Psoas muscle (tissue), 8 donors: ENCODE results near the gene MRPL28. TPM values are rescaled to one million over a fixed set of nuclear protein-coding genes. Genes with fewer than 3 reads are reported as not detected.
"Not testable (repeated sequence)": the region's sequence is repeated elsewhere in the genome, so short reads cannot be mapped to it uniquely, and the experiment has no call there.

ENCODE experiments used
- ATAC-seq, 4 donors: fragments of 200-7000 bp; cut with Tn5 transposase; one replicate each; pipeline ENCODE4 v1.9.1; 2020; ENCODE audit warnings: moderate library complexity in 3 of 4, mild to moderate bottlenecking in 2 of 4
- DNase-seq, 2 donors: peaks; one replicate each; pipeline ENCODE4 v3.0.0-alpha.2; 2020
- H3K27ac ChIP-seq: fragments of 200-600 bp; one replicate; pipeline ENCODE4 v1.8.0; 2022
- H3K27me3 ChIP-seq, 3 donors: fragments of 200-600 bp in 1 of 3; one replicate each; pipeline versions ENCODE4 v1.6.1 to v1.8.0; 2013 to 2022; ENCODE audit warnings: low read length in 2 of 3, mild to moderate bottlenecking in 2 of 3, moderate library complexity in 1 of 3; ENCODE audit not compliant: insufficient read depth in 3 of 3
- H3K36me3 ChIP-seq, 2 donors: fragments of 200-600 bp in 1 of 2; one replicate each; pipeline versions ENCODE4 v1.6.1 to v1.8.0; 2013 to 2022; ENCODE audit warnings: low read depth in 1 of 2, mild to moderate bottlenecking in 1 of 2, moderate library complexity in 1 of 2; ENCODE audit not compliant: insufficient read depth in 1 of 2
- H3K4me1 ChIP-seq: fragments of 200-600 bp; one replicate; pipeline ENCODE4 v1.8.0; 2022
- H3K4me3 ChIP-seq: fragments of 200-600 bp; one replicate; pipeline ENCODE4 v1.8.0; 2022; ENCODE audit warnings: mild to moderate bottlenecking
- H3K9me3 ChIP-seq: fragments of 200-600 bp; one replicate; pipeline ENCODE4 v1.8.0; 2022
- WGBS, 3 donors: extraction: QIAGEN DNeasy Blood & Tissue Kit; methylation state at CpG; one replicate each; pipeline versions ENCODE4 v1.1.6 to v1.1.7; 2013; 5-methylcytosine and 5-hydroxymethylcytosine counted together
- intact Hi-C, 2 donors: fragments of 100-400 bp; cut with DNase I; formaldehyde crosslinking; loops; one replicate each; pipeline versions ENCODE4 v1.11.0 to v1.14.2; 2022
- polyA plus RNA-seq, 3 donors: library from polyadenylated mRNA; stranded (reverse); fragments of 200-250 nt; gene quantifications; one replicate each; pipeline ENCODE4 v1.2.3, GENCODE V29; 2013
- total RNA-seq, 4 donors: library from RNA; stranded (reverse); fragmentation: NEBNext Ultra II Directional in 2 of 4; extraction: Animal tissue kit (Norgen Biotek cat#: 25700) in 2 of 4; gene quantifications; one replicate each; pipeline versions ENCODE4 v1.2.1 to v1.2.4, GENCODE V29; 2021 to 2023
- TF ChIP-seq, protein P1 (sequence below): fragments of 200-600 bp; IDR thresholded peaks from one replicate; pipeline ENCODE4 v1.8.0; 2022; ENCODE audit warnings: antibody characterized with exemption
- donor health status: healthy with polysubstance abuse.
- donor health status: DM: no; HTN: no; CAD: no; lungs with moderate emphysema.
- donor health status: Bipolar disorder and iron deficiency.
- donor health status: healthy.
- donor health status: DM: yes; HTN: yes; CAD: no.
- donor health status: DM: no; HTN: no; CAD: no.
- donor health status: DM: no; HTN: no; CAD: no.
- donor health status: DM: yes; HTN: yes; CAD: no.

MRPL28 gene
- total and polyA plus RNA-seq, 7 donors, result 55.4 to 126 (median 67.1) TPM

GRCh38 chr16:379961-380761 lies 9.8 kb upstream of the MRPL28 start:
- intact Hi-C loops, result no loop called here
- TF ChIP-seq, protein P1, sequence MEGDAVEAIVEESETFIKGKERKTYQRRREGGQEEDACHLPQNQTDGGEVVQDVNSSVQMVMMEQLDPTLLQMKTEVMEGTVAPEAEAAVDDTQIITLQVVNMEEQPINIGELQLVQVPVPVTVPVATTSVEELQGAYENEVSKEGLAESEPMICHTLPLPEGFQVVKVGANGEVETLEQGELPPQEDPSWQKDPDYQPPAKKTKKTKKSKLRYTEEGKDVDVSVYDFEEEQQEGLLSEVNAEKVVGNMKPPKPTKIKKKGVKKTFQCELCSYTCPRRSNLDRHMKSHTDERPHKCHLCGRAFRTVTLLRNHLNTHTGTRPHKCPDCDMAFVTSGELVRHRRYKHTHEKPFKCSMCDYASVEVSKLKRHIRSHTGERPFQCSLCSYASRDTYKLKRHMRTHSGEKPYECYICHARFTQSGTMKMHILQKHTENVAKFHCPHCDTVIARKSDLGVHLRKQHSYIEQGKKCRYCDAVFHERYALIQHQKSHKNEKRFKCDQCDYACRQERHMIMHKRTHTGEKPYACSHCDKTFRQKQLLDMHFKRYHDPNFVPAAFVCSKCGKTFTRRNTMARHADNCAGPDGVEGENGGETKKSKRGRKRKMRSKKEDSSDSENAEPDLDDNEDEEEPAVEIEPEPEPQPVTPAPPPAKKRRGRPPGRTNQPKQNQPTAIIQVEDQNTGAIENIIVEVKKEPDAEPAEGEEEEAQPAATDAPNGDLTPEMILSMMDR, result no peak
- H3K27ac ChIP-seq, result no peak overlapping the region
- H3K4me3 ChIP-seq, result peak overlapping the region; percentile 94
- H3K4me1 ChIP-seq, result peaks cover 27% of the 10 kb centered on the region
- DNase-seq, result no peak
- H3K36me3 ChIP-seq, result peaks cover 0 to 22% of the 10 kb centered on the region in 2 donors
- WGBS, 3 donors, result 78 to 81% (median 79%) methylated on average over 26 to 27 of the region's 27 CpGs
- H3K27me3 ChIP-seq, result no peaks in the 10 kb centered on the region
- ATAC-seq, result no peak
- H3K9me3 ChIP-seq, result no peaks in the 10 kb centered on the region

GRCh38 chr16:379183-379960 lies 9.0 kb upstream of the MRPL28 start:
- 76 to 91% (median 83%) methylated on average over 15 to 16 of the region's 16 CpGs for WGBS, 3 donors
- intact Hi-C loops, result no loop called here
- TF ChIP-seq, protein P1, result no peak

DNA sequence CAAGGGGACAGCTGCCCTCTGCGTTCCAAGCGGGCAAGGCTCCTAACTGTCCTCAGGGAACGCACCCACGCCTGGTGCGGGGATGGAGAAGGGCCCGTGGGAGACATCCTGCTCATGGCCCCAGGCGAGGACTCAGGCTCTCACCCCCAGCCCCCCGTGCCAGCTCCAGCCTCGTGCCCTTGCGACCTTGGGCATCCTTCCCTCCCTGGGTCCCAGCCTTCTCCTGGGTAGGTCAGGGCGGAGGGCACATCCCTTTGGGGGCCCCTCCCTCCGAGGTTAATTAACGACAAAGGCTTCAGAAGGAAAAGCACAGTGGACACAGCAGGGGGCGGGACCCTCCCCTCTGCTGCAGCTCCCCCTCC lies 8.5 kb upstream of the MRPL28 start:
- H3K27me3 ChIP-seq, result no peaks in the 10 kb centered on the region
- no peaks in the 10 kb centered on the region for H3K9me3 ChIP-seq
- intact Hi-C loops, result no loop called here
- no peak for ATAC-seq
- H3K36me3 ChIP-seq, result peaks cover 0 to 35% of the 10 kb centered on the region in 2 donors
- no peak for DNase-seq
- WGBS, 3 donors, result 61 to 71% (median 68%) methylated on average over 11 to 14 of the region's 14 CpGs
- TF ChIP-seq, protein P1, result no peak
- peaks cover 23% of the 10 kb centered on the region for H3K4me1 ChIP-seq
- H3K27ac ChIP-seq, result no peak overlapping the region
- H3K4me3 ChIP-seq, result no peak overlapping the region

More at GRCh38 chr16:379183-379960, 9.0 kb upstream of the MRPL28 start:
- no peak for DNase-seq
- Histone ChIP-seq H3K4me1 (peaks cover 27% of the 10 kb centered on the region), H3K27me3 (no peaks in the 10 kb centered on the region), H3K36me3 (peaks cover 0 to 30% of the 10 kb centered on the region in 2 donors), H3K4me3 (no peak overlapping the region), H3K9me3 (no peaks in the 10 kb centered on the region), H3K27ac (no peak overlapping the region)
- ATAC-seq, result no peak

DNA sequence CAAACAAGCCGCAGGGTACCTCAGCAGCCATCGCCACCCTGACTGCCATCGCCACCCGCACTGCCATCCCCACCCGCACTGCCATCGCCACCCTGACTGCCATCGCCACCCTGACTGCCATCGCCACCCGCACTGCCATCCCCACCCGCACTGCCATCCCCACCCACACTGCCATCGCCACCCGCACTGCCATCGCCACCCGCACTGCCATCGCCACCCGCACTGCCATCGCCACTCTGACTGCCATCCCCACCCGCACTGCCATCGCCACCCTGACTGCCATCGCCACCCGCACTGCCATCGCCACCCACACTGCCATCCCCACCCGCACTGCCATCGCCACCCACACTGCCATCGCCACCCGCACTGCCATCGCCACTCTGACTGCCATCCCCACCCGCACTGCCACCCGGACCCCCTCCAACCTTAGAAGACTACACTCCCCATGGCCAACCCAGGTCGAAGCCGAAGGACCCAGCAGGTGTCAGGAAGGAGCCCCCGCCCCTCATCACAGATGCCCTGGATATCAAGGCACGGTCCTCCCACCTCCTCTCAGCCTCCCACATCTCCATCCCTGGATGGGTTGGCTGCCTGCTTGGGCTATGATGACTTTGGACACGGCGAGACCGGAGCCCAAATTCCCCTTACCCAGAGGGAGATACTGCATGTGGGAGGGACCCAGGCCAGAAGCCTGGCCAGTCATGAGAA lies 7.9 kb upstream of the MRPL28 start:
- H3K9me3 ChIP-seq, H3K27ac ChIP-seq, intact Hi-C loops, H3K27me3 ChIP-seq, H3K4me3 ChIP-seq, ATAC-seq, DNase-seq: not testable (repeated sequence)
- 88 to 89% (median 88%) methylated on average over 35 to 36 of the region's 36 CpGs for WGBS, 3 donors
- Histone ChIP-seq H3K36me3 (peaks cover 0 to 41% of the 10 kb centered on the region in 2 donors), H3K4me1 (peaks cover 18% of the 10 kb centered on the region)
